Activated B cell treated with CpG ODN at 0.5 μM for 24 hours (primary cell): ENCODE data around the gene ABL2. TPM values are rescaled to one million over a fixed set of nuclear protein-coding genes. Genes with fewer than 3 reads are reported as not detected.
"Not testable (repeated sequence)": the region's sequence is repeated elsewhere in the genome, so short reads cannot be mapped to it uniquely, and the experiment has no call there.

Experiments used
- ATAC-seq: fragments of 200-7000 bp; cut with Tn5 transposase; one replicate; pipeline ENCODE4 v1.10.0; 2021; ENCODE audit warnings: low read depth, mild to moderate bottlenecking, moderate library complexity
- CTCF ChIA-PET: fragments of 350-600 bp; sonication (Branson Sonifier 250); formaldehyde crosslinking; loops from one replicate; lab custom pipeline; 2021; ENCODE audit warnings: antibody characterized with exemption; lab: Charles Lee
- POLR2A ChIA-PET: fragments of 350-600 bp; sonication (Branson Sonifier 250); formaldehyde crosslinking; loops from one replicate; lab custom pipeline; 2021; ENCODE audit warnings: antibody characterized with exemption; lab: Charles Lee
- DNase-seq: peaks from one replicate; pipeline ENCODE4 v3.0.0; 2022
- H3K27ac Mint-ChIP-seq: one replicate; pipeline ENCODE4 v1.8.0; 2020; ENCODE audit warnings: mixed read lengths
- H3K27me3 Mint-ChIP-seq: one replicate; pipeline ENCODE4 v1.8.0; 2021; ENCODE audit warnings: mixed read lengths
- H3K36me3 Mint-ChIP-seq: one replicate; pipeline ENCODE4 v1.8.0; 2021; ENCODE audit warnings: low read depth, mixed read lengths
- H3K4me1 Mint-ChIP-seq: one replicate; pipeline ENCODE4 v1.8.0; 2021; ENCODE audit warnings: mixed read lengths
- H3K4me3 Mint-ChIP-seq: one replicate; pipeline ENCODE4 v1.8.0; 2020; ENCODE audit warnings: mild to moderate bottlenecking, mixed read lengths
- H3K9me3 Mint-ChIP-seq: one replicate; pipeline ENCODE4 v1.8.0; 2020; ENCODE audit warnings: mixed read lengths
- intact Hi-C: fragments of 100-400 bp; cut with micrococcal nuclease; formaldehyde crosslinking; loops from one replicate; pipeline ENCODE4 v1.15.1; 2024
- total RNA-seq: library from RNA; stranded (reverse); gene quantifications from 2 replicates; pipeline ENCODE4 v1.2.3, GENCODE V29; 2022
- TF ChIP-seq, protein P1 (sequence below): fragments of 200-600 bp; IDR thresholded peaks from one replicate; pipeline ENCODE4 v1.8.0; 2022; ENCODE audit warnings: antibody characterized with exemption, mild to moderate bottlenecking

ABL2 gene
- 15.2 and 15.6 TPM in 2 replicates for total RNA-seq

DNA sequence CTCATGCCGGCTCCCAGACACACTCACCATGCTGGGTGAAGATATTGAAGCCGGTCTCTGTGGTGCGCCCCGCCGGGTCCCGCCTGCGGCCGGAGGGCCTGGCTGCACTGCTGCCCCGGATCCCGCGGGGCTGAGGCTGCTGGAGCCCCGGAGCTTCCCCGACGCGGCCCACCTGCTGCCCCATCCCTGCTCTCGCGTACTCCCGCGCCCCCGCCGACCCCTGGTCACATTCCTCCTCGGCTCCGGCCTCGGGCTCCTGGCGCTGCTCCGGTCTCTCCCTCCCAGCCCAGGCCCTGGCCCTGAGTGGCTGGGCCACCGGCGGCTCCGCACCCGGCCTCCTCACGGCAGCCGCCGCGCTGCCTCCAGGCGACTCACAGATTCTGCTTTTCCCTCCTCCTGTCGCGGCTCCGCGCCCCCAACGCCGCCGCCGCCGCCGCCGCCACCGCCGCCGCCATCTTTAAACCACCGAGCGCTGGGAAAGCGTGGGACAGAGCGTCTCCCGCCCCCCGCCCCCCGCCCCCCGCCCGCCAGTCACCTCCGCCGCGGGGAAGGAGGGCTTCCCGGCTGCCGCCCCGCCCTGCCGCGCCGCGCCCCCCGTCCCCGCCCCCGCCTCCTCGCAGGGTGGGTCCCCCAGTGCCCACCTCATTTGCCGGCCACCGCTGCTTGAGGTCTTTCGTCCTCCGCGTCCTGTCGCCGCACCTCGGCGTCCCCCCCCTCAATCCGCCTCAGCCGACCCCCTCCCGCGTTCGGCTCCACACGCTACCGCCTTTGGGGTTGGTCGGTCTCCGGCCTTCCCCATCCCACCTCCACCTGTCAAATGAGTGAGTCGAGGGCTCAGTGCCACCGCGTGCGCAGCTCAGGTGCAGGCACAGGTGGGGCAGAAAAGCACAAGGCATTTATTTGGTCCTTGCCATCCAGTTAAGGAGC, at the start of gene ABL2:
TSS of gene ABL2 (minus strand) at position 464 of the 927 bp plus-strand sequence. CDS start at position 184, 280 bp downstream.
- Mint-ChIP-seq H3K27ac (peak within 1 kb of the TSS; percentile 78), H3K27me3 (no peaks in the 10 kb centered on the region), H3K4me1 (peaks cover 23% of the 10 kb centered on the region), H3K9me3 (no peaks in the 10 kb centered on the region), H3K36me3 (peaks cover 2% of the 10 kb centered on the region), H3K4me3 (peak within 1 kb of the TSS; percentile 95)
- DNase-seq (peak; percentile 49), ATAC-seq (peak; percentile 72)
- ChIA-PET POLR2A (interaction anchor here (0.6 to 1.1 kb wide), 4 partner anchors 64 to 147 kb away, joined by 3 to 4 read pairs (median 3); partner anchors contain the start of genes AXDND1, SOAT1 and TOR3A), CTCF (no interaction called here)
- TF ChIP-seq, protein P1, sequence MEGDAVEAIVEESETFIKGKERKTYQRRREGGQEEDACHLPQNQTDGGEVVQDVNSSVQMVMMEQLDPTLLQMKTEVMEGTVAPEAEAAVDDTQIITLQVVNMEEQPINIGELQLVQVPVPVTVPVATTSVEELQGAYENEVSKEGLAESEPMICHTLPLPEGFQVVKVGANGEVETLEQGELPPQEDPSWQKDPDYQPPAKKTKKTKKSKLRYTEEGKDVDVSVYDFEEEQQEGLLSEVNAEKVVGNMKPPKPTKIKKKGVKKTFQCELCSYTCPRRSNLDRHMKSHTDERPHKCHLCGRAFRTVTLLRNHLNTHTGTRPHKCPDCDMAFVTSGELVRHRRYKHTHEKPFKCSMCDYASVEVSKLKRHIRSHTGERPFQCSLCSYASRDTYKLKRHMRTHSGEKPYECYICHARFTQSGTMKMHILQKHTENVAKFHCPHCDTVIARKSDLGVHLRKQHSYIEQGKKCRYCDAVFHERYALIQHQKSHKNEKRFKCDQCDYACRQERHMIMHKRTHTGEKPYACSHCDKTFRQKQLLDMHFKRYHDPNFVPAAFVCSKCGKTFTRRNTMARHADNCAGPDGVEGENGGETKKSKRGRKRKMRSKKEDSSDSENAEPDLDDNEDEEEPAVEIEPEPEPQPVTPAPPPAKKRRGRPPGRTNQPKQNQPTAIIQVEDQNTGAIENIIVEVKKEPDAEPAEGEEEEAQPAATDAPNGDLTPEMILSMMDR: no peak
- intact Hi-C loops: loop anchor here (1.0 to 5.0 kb wide), 4 partner anchors 63 to 148 kb away; partner anchors contain the start of genes AXDND1 and SOAT1

- ATAC-seq: no peak
- Mint-ChIP-seq H3K27me3 (peaks cover 4% of the 10 kb centered on the region), H3K4me1 (no peaks in the 10 kb centered on the region), H3K27ac (no peak overlapping the region), H3K4me3 (no peak overlapping the region), H3K9me3 (peaks cover 8% of the 10 kb centered on the region), H3K36me3 (peaks cover 2% of the 10 kb centered on the region)
- intact Hi-C loops: no loop called here
- DNase-seq: no peak
- TF ChIP-seq, protein P1: no peak
- ChIA-PET CTCF (no interaction called here), POLR2A (no interaction called here)
Observed at GRCh38 chr1:179278920-179279319, 49.4 kb upstream of the ABL2 start.

DNA sequence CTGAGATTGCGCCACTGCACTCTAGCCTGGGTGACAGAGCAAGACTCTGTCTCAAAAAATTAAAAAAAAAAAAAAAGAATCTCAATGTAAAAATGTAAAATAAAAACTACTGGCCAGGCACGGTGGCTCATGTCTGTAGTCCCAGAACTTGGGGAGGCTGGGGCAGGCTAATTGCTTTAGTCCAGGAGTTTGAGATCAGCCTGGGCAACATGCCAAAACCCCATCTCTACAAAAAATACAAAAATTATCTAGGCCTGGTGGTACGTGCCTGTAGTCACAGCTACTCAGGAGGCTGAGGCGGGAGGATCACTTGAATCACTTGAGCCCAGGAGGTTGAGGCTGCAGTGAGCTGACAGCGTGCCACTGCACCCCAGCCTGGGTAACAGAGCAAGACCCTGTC, 44.9 kb upstream of the ABL2 start:
- H3K4me1 Mint-ChIP-seq, H3K36me3 Mint-ChIP-seq, ATAC-seq, H3K27ac Mint-ChIP-seq, DNase-seq, H3K27me3 Mint-ChIP-seq, H3K9me3 Mint-ChIP-seq, intact Hi-C loops, CTCF ChIA-PET, H3K4me3 Mint-ChIP-seq: not testable (repeated sequence)
- POLR2A ChIA-PET: interaction anchor here (0.6 to 0.7 kb wide), 2 partner anchors 10 to 19 kb away, joined by 4 to 8 read pairs; partner anchors contain the start of gene SOAT1

DNA sequence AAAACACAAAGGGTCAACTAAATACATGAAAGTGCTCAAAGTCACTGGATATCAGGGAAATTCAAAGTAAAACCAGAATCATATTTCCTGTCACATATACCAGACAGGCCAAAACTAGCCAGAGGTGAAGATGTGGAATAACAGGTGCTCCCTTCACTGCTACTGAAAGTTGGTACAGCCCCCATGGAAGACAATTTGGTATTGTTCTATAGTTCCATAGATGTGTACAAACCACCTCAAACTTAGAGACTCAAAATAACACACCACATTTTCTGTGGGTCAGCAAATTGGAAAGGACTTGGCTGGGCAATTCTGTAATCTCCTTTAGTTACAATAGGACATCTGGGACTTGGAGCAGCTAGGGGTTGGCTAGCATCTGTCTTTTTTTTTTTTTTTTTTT, 39.6 kb upstream of the ABL2 start:
- H3K4me3 Mint-ChIP-seq: no peak overlapping the region
- H3K9me3 Mint-ChIP-seq: no peaks in the 10 kb centered on the region
- ChIA-PET POLR2A (no interaction called here), CTCF (no interaction called here)
- no peaks in the 10 kb centered on the region for H3K36me3 Mint-ChIP-seq
- H3K4me1 Mint-ChIP-seq: no peaks in the 10 kb centered on the region
- ATAC-seq: no peak
- intact Hi-C loops: no loop called here
- no peak for DNase-seq
- H3K27ac Mint-ChIP-seq: no peak overlapping the region
- TF ChIP-seq, protein P1: no peak
- H3K27me3 Mint-ChIP-seq: no peaks in the 10 kb centered on the region

DNA sequence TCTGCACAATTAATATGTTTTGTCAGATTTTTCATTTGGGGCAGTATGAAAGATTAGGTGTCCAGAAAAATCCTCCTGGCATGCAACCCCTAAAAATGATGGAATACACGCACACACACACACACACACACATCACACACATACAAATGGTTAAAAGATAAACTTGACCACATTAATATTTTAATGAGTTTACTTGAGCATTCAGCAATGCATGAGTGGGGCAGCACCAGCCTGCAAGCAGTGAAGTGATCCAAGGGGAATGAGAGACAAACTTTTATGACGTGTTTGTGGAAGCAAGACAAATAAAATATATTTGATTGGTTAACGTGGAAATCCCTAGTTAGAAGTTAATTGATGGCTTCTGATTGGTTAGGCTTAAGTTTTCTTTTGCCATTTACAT, 35.0 kb upstream of the ABL2 start:
- Mint-ChIP-seq H3K9me3 (no peaks in the 10 kb centered on the region), H3K27me3 (no peaks in the 10 kb centered on the region), H3K27ac (no peak overlapping the region), H3K4me3 (no peak overlapping the region), H3K36me3 (no peaks in the 10 kb centered on the region), H3K4me1 (no peaks in the 10 kb centered on the region)
- ChIA-PET POLR2A (no interaction called here), CTCF (no interaction called here)
- intact Hi-C loops: no loop called here
- ATAC-seq (no peak), DNase-seq (no peak)
- TF ChIP-seq, protein P1: no peak
